Left ventricle myocardium inferior (tissue), 1 donor: ENCODE measurements around the gene GPRC5C. TPM values are rescaled to one million over a fixed set of nuclear protein-coding genes. Genes with fewer than 3 reads are reported as not detected.

Experiments used
- DNase-seq: peaks from one replicate; pipeline ENCODE4 v3.0.0-alpha.2; 2020
- H3K27ac ChIP-seq: fragments of 200-600 bp; replicated peaks from 2 replicates; pipeline ENCODE4 v1.8.0; 2021
- H3K27me3 ChIP-seq: fragments of 200-600 bp; 2 replicates; pipeline ENCODE4 v1.8.0; 2021; ENCODE audit warnings: low read depth
- H3K36me3 ChIP-seq: fragments of 200-600 bp; 2 replicates; pipeline ENCODE4 v1.8.0; 2021
- H3K4me1 ChIP-seq: fragments of 200-600 bp; 2 replicates; pipeline ENCODE4 v1.8.0; 2021
- H3K4me3 ChIP-seq: fragments of 200-600 bp; 2 replicates; pipeline ENCODE4 v1.8.0; 2021; ENCODE audit warnings: mild to moderate bottlenecking, moderate library complexity
- H3K9me3 ChIP-seq: fragments of 200-600 bp; replicated peaks from 2 replicates; pipeline ENCODE4 v1.8.0; 2021
- CTCF ChIP-seq: fragments of 200-600 bp; IDR thresholded peaks from 2 replicates; pipeline ENCODE4 v1.8.0; 2021; ENCODE audit warnings: antibody characterized with exemption, mild to moderate bottlenecking, borderline replicate concordance
- intact Hi-C: fragments of 100-400 bp; cut with micrococcal nuclease; formaldehyde crosslinking; loops from one replicate; pipeline ENCODE4 v1.11.0; 2022
- total RNA-seq: library from RNA; stranded (reverse); fragmentation: NEBNext Ultra II Directional; extraction: Animal tissue kit (Norgen Biotek cat#: 25700); gene quantifications from one replicate; pipeline ENCODE4 v1.2.1, GENCODE V29; 2021
- donor health status: DM: no; HTN: yes; CAD: no; lungs with severe emphysema.

Gene GPRC5C
- total RNA-seq, 1 donor from 2014 or later: 32.0 TPM

- H3K4me1 ChIP-seq: peaks cover 59% of the 10 kb centered on the region
- H3K4me3 ChIP-seq: no peak overlapping the region
- no peaks in the 10 kb centered on the region for H3K9me3 ChIP-seq
- peak overlapping the region; percentile 98 for H3K27ac ChIP-seq
- intact Hi-C loops: no loop called here
- peaks cover 18% of the 10 kb centered on the region for H3K27me3 ChIP-seq
- H3K36me3 ChIP-seq: no peaks in the 10 kb centered on the region
- no peak for TF ChIP-seq CTCF
- no peak for DNase-seq
These were observed 23.2 kb downstream of the GPRC5C start for GRCh38 chr17:74455025-74455545.

- Histone ChIP-seq H3K27ac (peak overlapping the region; percentile 98), H3K36me3 (no peaks in the 10 kb centered on the region), H3K4me1 (peaks cover 56% of the 10 kb centered on the region), H3K27me3 (peaks cover 23% of the 10 kb centered on the region), H3K4me3 (no peak overlapping the region), H3K9me3 (no peaks in the 10 kb centered on the region)
- intact Hi-C loops: loop anchor here (2.0 kb wide), 1 partner anchor 77 kb away; no protein-coding TSS in a partner anchor
- TF ChIP-seq CTCF: no peak
- DNase-seq: no peak
These were observed 23.9 kb downstream of the GPRC5C start for GRCh38 chr17:74455821-74456220.

- peaks cover 29% of the 10 kb centered on the region for H3K27me3 ChIP-seq
- peaks cover 45% of the 10 kb centered on the region for H3K4me1 ChIP-seq
- no peak overlapping the region for H3K4me3 ChIP-seq
- peak; percentile 95 for TF ChIP-seq CTCF
- intact Hi-C loops: loop anchor here (2.0 kb wide), 1 partner anchor 78 kb away; no protein-coding TSS in a partner anchor
- DNase-seq: peak; percentile 83
- H3K36me3 ChIP-seq: no peaks in the 10 kb centered on the region
- H3K9me3 ChIP-seq: no peaks in the 10 kb centered on the region
- peak overlapping the region; percentile 4 for H3K27ac ChIP-seq
These were observed 25.4 kb downstream of the GPRC5C start for GRCh38 chr17:74457146-74457819.

- H3K4me1 ChIP-seq: peaks cover 40% of the 10 kb centered on the region
- H3K36me3 ChIP-seq: no peaks in the 10 kb centered on the region
- peak; percentile 34 for TF ChIP-seq CTCF
- intact Hi-C loops: loop anchor here (2.0 kb wide), 1 partner anchor 79 kb away; no protein-coding TSS in a partner anchor
- no peaks in the 10 kb centered on the region for H3K9me3 ChIP-seq
- H3K27me3 ChIP-seq: peaks cover 31% of the 10 kb centered on the region
- DNase-seq: no peak
- no peak overlapping the region for H3K27ac ChIP-seq
- no peak overlapping the region for H3K4me3 ChIP-seq
These were observed 25.9 kb downstream of the GPRC5C start for GRCh38 chr17:74457820-74458166.

GRCh38 chr17:74458835-74459234 is 26.9 kb downstream of the GPRC5C start:
- H3K4me3 ChIP-seq: no peak overlapping the region
- peaks cover 31% of the 10 kb centered on the region for H3K27me3 ChIP-seq
- intact Hi-C loops: no loop called here
- TF ChIP-seq CTCF: no peak
- no peaks in the 10 kb centered on the region for H3K36me3 ChIP-seq
- H3K4me1 ChIP-seq: peaks cover 30% of the 10 kb centered on the region
- H3K27ac ChIP-seq: no peak overlapping the region
- H3K9me3 ChIP-seq: no peaks in the 10 kb centered on the region
- DNase-seq: no peak
